Brain microvascular endothelial cell (primary cell): ENCODE results near the gene VAMP8.
"Not testable (repeated sequence)": the region's sequence is repeated elsewhere in the genome, so short reads cannot be mapped to it uniquely, and the experiment has no call there.

ENCODE experiments used
- DNase-seq: peaks from one replicate; pipeline ENCODE4 v3.0.0-alpha.2; 2020
- H3K27ac ChIP-seq: fragments of 250-450 bp; sonication (Bioruptor Pico); 2 replicates; pipeline ENCODE4 v1.5.1; 2020; ENCODE audit warnings: mild to moderate bottlenecking, moderate library complexity
- H3K27me3 ChIP-seq: fragments of 250-450 bp; sonication (Bioruptor Pico); replicated peaks from 2 replicates; pipeline ENCODE4 v1.5.1; 2020; ENCODE audit warnings: mild to moderate bottlenecking
- H3K36me3 ChIP-seq: fragments of 250-450 bp; sonication (Bioruptor Pico); replicated peaks from 2 replicates; pipeline ENCODE4 v1.5.1; 2020; ENCODE audit warnings: mild to moderate bottlenecking
- H3K4me3 ChIP-seq: 2 replicates; pipeline ENCODE4 v1.5.1; 2011; ENCODE audit warnings: low read depth, mild to moderate bottlenecking, control low read depth, low read length, moderate library complexity
- CTCF ChIP-seq: IDR thresholded peaks from 2 replicates; pipeline ENCODE4 v1.5.1; 2011; ENCODE audit warnings: low read depth, mild to moderate bottlenecking, moderate library complexity, low read length, control low read depth, inconsistent platforms; ENCODE audit errors: missing control alignments
- in situ Hi-C: cut with HindIII; loops from 2 replicates; pipeline ENCODE4 v1.10.0; 2017; ENCODE audit warnings: low sequenced_read_pairs, low pct_ligation_motif_present

Gene VAMP8

GRCh38 chr2:85613717-85614515 is 36.5 kb downstream of the VAMP8 start:
- Histone ChIP-seq H3K27ac (no peak overlapping the region), H3K27me3 (no peaks in the 10 kb centered on the region), H3K4me3 (no peak overlapping the region), H3K36me3 (peaks cover 3% of the 10 kb centered on the region)
- in situ Hi-C loops, result no loop called here
- no peak for DNase-seq
- no peak for TF ChIP-seq CTCF

GRCh38 chr2:85614757-85615156 is 37.4 kb downstream of the VAMP8 start:
- in situ Hi-C loops, H3K36me3 ChIP-seq, H3K27ac ChIP-seq, H3K4me3 ChIP-seq, DNase-seq, H3K27me3 ChIP-seq: not testable (repeated sequence)

GRCh38 chr2:85615413-85615728 is 38.0 kb downstream of the VAMP8 start:
- no peak overlapping the region for H3K27ac ChIP-seq
- no peak for TF ChIP-seq CTCF
- no peaks in the 10 kb centered on the region for H3K27me3 ChIP-seq
- in situ Hi-C loops, result no loop called here
- DNase-seq, result no peak
- H3K36me3 ChIP-seq, result no peaks in the 10 kb centered on the region
- H3K4me3 ChIP-seq, result no peak overlapping the region

- in situ Hi-C loops, H3K4me3 ChIP-seq, H3K36me3 ChIP-seq, H3K27me3 ChIP-seq, DNase-seq, H3K27ac ChIP-seq: not testable (repeated sequence)
Observed at GRCh38 chr2:85617723-85618122, 40.3 kb downstream of the VAMP8 start.

GRCh38 chr2:85619617-85620016 is 42.2 kb downstream of the VAMP8 start:
- TF ChIP-seq CTCF, result no peak
- Histone ChIP-seq H3K27me3 (no peaks in the 10 kb centered on the region), H3K4me3 (no peak overlapping the region), H3K36me3 (peaks cover 25% of the 10 kb centered on the region), H3K27ac (no peak overlapping the region)
- no peak for DNase-seq
- in situ Hi-C loops, result no loop called here

- H3K36me3 ChIP-seq, result peaks cover 43% of the 10 kb centered on the region
- in situ Hi-C loops, result no loop called here
Observed at GRCh38 chr2:85621338-85621737, 44.0 kb downstream of the VAMP8 start.

More at GRCh38 chr2:85621338-85621737, 44.0 kb downstream of the VAMP8 start:
- no peak overlapping the region for H3K4me3 ChIP-seq
- TF ChIP-seq CTCF, result no peak
- no peak for DNase-seq
- no peaks in the 10 kb centered on the region for H3K27me3 ChIP-seq
- H3K27ac ChIP-seq, result no peak overlapping the region
